Body of pancreas (tissue), 4 donors: ENCODE data around the gene FYB1.

Experiments used
- POLR2A ChIP-seq, 3 donors: fragments of 450-650 bp; IDR thresholded peaks; one replicate each; pipeline ENCODE4 v1.6.1; 2016; ENCODE audit warnings: antibody characterized with exemption in 3 of 3, mild to moderate bottlenecking in 2 of 3
- TF ChIP-seq, protein P1 (sequence below), 7 experiments: fragments of 450-650 bp in 4 of 7; fragments of 200-600 bp in 3 of 7; sonication (generic) in 3 of 7; IDR thresholded peaks; one replicate each; pipeline ENCODE4 v1.5.1; 2016 to 2019; ENCODE audit warnings: antibody characterized with exemption in 7 of 7

DNA sequence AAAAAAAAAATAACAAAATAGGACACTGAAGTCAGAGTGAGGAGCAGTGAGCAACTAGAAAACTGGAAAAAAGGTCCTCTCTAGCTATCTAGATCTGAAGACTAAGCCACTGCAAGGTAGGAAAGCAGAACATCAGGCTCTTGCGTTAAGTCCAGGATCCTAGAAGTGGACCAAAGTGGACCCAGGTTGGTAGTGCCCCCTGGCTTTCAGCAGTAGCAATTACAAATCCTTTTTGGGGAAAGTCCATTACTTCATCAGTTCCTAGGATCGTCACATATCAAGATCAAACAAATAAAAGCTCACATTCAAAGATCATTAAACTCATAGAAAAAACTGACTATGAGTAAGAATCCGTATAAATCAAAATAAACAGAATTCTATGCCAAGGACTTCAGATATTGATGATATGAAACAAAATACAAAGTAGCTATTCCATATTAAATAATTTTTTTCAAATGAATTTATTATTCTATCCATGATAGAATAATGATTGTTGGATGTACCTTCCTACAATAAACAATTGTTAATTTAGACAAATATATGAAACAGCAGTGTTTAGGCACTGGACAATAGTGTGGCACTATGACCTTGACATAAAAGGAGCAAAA is 138.7 kb downstream of the FYB1 start:
- TF ChIP-seq, protein P1, sequence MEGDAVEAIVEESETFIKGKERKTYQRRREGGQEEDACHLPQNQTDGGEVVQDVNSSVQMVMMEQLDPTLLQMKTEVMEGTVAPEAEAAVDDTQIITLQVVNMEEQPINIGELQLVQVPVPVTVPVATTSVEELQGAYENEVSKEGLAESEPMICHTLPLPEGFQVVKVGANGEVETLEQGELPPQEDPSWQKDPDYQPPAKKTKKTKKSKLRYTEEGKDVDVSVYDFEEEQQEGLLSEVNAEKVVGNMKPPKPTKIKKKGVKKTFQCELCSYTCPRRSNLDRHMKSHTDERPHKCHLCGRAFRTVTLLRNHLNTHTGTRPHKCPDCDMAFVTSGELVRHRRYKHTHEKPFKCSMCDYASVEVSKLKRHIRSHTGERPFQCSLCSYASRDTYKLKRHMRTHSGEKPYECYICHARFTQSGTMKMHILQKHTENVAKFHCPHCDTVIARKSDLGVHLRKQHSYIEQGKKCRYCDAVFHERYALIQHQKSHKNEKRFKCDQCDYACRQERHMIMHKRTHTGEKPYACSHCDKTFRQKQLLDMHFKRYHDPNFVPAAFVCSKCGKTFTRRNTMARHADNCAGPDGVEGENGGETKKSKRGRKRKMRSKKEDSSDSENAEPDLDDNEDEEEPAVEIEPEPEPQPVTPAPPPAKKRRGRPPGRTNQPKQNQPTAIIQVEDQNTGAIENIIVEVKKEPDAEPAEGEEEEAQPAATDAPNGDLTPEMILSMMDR (IDR thresholded peaks at IDR 0.05), result peak; percentile 70 to 88 (median 84)
- no peak for TF ChIP-seq POLR2A (IDR thresholded peaks at IDR 0.05)
